Right renal pelvis (tissue), 4 donors: ENCODE data around the gene ZFP69. TPM values are rescaled to one million over a fixed set of nuclear protein-coding genes. Genes with fewer than 3 reads are reported as not detected.
A peak's percentile ranks its signal among the peaks of the same experiment; 100 is the strongest.
"Not testable (repeated sequence)": the region's sequence is repeated elsewhere in the genome, so short reads cannot be mapped to it uniquely, and the experiment has no call there.

Experiments used
- DNase-seq, 4 donors: peaks; one replicate each; pipeline ENCODE4 v3.0.0-alpha.2; 2013; ENCODE audit warnings: low read depth in 4 of 4, low spot score in 3 of 4, missing footprints in 1 of 4
- polyA plus RNA-seq, 4 donors: library from polyadenylated mRNA; unstranded; fragments of 120-200 nt; gene quantifications; one replicate each; pipeline ENCODE4 v1.2.1, GENCODE V29; 2013; ENCODE audit not compliant: insufficient read length in 4 of 4

Gene ZFP69
- polyA plus RNA-seq, result 1 to 10 TPM; 5.3 to 9.8 (median 8.3) TPM

DNA sequence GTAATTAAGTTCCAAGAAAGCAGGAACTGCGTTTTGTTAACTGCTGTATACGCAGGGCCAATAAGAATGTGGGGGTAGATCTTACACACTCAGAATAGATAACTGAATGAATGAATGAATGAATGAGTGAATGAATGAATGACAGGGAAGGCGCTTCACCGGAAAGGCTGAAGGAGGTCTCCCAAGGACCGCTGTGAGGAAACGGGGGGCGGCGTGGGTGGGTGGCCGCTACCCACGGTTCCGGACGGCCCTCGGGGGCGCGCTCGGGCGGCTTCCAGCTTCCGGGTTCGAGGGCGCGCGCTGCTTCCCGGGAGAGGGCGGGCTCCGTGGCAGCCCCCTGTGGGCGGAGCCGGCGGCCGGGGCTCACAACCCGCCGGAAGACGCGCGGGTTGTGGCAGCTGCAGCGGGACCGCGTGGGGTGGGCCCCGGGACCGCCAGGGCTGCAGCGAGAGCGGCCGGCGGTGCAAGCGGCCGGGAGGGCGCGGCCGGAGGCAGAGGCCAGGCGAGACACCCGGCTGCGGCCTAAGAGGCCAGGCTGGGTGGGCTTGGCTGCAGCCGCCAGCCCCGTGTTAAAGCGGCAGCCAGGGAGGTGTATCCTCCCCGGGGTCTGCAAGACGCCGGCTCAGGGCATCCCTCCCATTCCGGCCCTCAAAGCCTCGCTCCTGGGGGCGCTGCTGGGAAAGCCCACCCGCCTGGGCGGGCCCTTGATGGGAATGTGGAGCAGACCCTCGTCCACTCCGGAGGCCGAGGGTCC lies at the start of gene ZFP69:
TSS of gene ZFP69 (plus strand) at position 367 of the 754 bp plus-strand sequence. CDS start 2,072 bp downstream, outside the sequence.
- peak; percentile 47 to 59 (median 50) for DNase-seq

DNA sequence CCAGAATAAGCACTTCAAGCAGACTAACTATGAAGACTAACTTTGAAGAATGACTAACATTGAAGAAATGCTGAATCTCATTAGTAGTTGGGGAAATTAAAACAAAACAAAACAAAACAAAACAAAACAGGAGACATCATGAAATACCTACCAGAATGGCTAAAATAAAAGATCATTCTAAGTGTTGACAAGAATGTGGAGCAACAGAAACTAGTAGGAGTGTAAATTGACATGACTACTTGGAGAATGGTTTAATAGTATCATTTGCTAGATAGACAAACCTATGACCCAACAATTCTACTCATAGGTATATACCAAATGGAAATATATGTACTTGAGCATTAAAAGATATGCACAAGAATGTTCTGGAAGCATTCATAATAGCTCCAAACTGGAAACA lies 45.7 kb upstream of the ZFP69 start:
- no peak for DNase-seq

DNA sequence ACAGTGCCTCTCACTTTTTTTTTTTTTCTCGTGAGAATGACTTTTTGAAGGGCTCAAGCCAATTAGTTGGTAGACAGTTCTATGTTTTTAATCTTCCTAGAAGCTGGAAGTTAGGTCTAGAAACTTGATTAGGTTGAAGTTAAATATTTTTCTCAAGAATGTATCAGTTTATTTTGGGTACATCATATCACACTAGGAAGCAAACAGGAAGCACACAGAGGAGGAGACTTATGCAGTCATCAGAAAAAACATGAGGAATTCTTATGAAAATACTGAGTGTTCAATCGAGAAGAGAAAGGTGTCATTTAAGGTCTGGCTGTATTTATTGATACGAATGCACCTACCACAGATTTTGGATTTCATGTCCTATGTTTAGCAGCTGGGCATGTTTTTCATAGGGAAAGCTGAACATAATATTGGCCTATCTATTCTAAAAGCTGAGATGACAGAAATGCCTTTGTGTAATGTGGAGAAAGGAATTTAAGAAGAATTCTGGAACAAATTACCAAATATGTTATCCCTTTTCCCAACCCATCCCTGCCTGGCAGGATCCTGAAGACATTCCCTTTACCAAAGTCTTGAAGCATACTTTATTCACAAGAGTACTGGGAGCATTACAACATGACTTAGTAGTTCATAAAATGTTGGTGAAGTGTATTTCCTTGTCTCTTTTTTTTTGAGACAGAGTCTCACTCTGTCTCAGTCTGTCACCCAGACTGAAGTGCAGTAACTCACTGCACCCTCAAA lies 44.3 kb upstream of the ZFP69 start:
- no peak for DNase-seq

DNA sequence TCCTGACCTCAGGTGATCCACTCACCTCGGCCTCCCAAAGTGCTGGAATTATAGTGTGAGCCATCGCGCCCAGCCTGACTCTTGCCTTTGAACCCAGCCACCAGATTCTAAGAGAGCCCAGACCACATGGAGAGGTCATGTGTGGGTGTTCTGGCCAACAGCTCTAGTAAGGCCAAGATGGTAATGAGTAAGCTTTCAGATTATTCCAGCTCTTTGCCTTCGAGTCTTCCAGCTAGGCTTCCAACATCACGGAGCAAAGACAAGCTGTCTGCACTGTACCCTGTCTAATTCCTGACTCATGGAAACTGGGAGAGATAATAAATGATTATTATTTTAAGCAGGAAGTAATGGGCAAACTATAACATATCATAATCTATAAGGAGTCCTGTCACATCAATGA lies 41.6 kb upstream of the ZFP69 start:
- no peak for DNase-seq

DNA sequence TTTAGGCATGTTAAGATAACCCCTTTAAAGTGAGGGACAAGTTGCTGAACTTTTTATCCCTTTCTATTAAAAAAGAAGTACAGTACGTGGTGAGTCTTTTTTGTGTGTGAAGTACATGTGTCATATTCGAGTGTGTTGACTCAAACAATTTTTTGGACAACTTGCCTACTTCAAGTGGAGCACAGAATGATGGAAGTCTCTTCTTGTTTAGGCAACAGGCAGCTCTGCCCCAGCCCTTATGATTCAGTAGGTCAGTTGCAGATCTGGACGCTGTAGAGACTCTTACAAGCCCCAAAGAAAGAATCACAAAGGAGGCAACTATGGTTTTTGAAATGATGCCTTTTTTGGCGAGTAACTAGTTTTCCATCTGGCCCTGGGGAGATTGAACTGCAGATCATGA lies 41.2 kb upstream of the ZFP69 start:
- DNase-seq, result no peak

DNA sequence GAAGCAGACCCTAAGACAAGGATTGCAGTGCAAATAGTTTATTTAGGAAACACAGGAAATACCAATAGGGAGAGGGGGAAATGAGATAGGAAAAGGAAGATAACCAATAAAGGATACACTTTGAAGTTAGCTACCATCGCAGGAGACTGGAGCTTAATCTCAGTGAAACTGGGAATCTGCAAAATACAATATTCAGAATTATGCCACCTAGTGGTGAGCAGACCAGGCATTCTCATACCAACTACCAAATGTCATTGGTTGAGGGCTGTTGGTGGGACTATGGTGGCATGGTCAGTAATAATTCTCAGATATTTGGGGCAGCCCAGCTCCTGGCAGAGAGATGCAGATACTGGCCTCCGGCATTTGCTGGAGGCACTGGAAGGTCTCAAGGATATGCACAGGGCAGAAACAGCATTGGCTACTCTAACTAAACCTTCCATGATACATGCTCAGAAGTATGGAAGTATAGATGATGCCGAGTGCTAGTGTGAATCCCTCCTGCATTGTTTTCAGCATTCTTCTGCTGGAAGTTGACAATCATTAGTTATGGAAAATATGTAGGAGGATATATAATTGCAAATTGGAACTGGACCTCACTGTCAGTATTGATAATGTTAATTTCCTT lies 38.6 kb upstream of the ZFP69 start:
- DNase-seq, result no peak

DNA sequence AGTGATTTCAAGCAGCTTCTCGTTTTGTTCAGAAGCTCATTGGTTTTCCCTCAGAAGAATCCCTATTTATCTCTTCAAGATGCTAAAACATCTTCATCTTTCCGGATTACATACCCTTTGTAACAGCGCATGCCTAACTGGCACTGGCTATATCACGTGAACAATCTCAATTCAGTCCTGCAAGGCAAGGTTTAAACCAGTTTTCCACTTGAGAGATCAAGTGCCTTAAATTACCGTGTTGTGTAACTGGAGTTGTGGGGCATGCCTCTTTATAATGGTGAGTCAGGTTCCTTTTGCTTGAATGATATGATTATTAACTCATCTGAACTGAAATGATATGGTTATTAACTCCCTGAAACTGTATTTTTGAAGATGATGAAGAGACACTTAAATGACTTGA lies 37.8 kb upstream of the ZFP69 start:
- no peak for DNase-seq

DNA sequence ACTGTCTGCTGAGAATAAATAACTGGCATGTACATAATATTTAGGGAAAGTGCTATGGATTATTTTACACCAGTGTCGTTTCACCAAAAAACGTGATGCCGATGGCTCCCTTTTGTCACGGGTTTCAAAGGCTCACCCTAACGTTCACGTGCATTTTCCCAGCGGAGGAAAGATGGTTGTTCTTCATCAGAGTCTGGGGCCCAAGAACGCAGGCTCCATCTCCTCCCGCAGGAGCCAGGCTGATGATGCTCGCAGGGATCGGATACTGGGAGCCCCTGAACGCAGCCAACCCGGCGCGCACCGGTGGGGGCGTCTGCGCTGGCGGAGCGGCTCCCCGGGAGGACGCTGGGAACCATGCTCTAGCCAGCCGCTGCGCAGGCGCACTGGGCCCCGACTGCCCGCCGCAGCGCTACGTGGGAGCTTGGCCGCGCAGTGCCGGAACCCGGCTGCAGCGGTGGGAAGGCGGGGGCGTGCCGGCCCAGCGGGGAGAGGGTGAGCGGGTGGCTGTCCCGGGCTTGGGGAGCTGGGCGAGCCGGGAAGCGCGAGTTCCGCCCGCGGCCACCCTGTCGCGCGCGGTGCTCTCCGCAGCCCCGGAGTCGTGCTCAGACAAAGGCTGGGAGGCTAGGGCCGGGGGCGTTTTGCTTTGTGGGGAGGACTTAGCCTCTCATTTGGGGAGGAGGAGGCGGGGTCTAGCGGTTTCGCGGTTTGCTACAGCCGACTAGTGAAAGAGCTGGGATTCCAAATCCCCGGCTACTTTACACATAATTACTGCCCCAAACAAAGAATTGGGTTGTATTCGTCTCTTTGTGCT lies 27.2 kb upstream of the ZFP69 start, which contains the start of gene ZFP69B:
TSS of gene ZFP69B (plus strand) at position 793 of the 811 bp plus-strand sequence. CDS start 486 bp downstream, outside the sequence.
- DNase-seq, result peak; percentile 82 to 93 (median 86)

DNA sequence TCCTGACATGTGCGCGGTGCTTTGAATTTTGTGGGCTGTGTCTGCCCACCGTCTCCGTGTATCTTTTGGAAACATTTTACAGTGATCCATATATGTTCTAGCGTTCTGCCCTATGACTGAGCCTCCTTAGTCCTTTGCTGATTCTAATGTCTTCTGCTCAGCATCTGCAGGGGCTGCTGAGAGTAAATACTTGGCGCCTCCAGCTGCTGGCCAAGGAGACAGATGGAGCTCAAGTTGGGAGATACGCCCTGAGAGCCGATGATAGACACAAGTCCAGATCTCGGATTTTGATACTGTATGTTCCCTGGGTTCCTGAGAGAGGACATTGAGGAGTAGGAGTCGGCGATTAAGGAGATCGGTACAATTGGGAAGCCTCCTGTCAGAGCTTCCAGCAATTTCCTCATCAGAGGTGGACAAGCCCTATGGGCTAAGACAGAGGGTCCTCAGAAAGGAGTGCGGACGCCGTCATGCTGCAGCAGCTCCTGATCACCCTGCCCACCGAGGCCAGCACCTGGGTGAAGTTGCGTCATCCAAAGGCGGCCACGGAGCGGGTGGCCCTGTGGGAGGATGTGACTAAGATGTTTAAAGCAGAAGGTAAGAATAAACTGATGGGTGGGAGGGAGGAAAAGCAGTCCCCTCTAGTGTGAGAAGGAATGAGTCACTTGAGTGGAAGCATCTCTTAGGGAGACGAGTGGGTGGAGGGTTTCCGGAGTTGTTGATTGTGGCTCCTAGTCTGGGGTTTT lies 26.4 kb upstream of the ZFP69 start:
- DNase-seq, result peak in 2 of 4 donors; percentile 8 to 49

DNA sequence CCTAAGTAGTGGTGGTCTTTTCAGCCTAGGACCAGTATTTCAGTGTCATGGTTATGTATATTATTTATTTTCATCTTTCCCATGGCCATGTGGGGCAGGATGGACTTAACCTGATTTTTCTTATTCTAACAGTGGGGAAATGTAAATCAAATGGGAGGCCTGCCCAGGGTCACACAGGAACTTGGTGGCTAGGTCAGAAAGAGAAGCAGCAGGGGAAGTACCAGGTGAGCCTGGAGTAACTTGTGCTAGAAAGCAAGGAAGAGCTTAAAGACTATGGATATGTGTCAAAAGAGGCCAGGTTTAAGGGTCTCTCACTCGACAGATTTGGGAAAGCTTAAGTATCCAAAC lies 25.9 kb upstream of the ZFP69 start:
- DNase-seq, result no peak

DNA sequence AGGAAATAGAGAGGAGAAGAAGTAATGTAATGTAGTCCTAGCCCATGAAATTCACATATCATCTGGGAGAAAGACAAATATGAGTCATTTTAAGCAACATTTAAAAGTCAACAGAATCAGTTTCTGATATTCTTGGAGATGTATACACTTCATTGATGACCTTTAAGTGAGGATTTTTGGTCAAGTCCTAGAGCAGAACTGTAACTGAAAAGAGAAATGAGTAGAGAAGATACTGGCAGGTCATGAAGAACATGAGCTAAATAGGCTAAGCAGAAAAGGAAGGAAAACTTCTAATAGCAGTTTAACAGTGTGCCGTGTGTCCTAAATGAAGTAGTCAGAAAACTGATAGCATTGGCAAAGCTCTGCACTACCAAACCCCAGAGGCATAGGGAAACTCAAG lies 22.2 kb upstream of the ZFP69 start:
- no peak for DNase-seq

DNA sequence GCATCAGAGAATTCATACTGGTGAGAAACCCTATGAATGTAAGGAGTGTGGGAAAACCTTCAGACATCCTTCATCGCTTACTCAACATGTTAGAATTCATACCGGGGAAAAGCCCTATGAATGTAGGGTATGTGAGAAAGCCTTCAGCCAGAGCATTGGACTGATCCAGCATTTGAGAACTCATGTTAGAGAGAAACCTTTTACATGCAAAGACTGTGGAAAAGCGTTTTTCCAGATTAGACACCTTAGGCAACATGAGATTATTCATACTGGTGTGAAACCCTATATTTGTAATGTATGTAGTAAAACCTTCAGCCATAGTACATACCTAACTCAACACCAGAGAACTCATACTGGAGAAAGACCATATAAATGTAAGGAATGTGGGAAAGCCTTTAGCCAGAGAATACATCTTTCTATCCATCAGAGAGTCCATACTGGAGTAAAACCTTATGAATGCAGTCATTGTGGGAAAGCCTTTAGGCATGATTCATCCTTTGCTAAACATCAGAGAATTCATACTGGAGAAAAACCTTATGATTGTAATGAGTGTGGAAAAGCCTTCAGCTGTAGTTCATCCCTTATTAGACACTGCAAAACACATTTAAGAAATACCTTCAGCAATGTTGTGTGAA lies 14.0 kb upstream of the ZFP69 start:
- DNase-seq, result no peak

DNA sequence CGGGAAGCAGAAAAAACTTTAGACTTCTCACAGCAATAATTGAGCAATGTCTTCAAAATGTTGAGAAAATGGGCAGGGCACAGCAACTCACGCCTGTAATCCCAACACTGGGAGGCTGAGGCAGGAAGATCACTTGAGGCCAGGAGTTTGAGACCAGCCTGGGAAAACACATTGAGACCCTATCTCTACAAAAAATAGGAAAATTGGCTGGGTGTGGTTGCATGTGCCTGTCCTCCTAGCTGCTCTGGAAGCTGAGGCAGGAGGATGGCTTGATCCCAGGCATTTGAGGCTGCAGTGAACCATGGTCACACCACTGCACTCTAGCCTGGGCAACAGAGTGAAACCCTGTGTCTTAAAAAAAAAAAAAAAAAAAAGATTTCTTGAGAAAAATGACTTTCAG lies 7.8 kb upstream of the ZFP69 start:
- no peak for DNase-seq

DNA sequence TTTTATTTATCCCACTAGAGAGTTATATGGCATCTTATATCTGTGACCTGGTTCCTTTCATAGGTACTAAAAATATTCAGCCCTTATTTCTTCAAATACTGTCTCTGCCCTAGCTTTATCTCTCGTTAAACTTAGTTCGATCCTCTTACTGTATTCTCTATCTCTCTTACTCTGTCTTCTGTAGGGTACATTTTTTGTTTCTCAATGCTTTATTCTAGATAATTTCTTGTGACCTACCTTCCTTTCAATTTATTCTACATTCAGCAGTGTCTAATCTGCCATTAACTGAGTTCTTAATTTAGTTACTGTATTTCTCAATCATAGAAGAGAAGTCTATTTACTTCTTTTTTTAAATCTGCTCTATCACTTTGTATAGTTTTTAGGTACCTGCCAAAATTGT lies 1.8 kb upstream of the ZFP69 start:
- no peak for DNase-seq

DNA sequence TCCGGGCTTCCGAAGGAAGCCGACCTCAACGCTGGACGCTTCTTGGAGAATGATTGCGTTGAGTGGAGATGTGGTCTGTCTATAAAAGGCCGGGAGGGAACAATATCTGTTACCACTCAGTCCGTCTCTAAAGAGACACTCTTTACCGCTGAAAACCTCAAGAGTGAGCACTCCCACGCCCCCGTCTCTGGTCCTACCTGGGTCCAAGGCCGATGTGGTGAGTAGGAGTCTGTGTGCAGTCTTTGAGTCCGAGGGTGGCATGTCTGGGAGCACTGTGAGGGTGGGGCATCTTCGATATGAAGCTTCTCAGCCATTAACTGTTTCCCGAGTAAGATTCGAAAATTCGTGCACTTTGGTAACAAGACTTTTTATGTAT lies 576 bp downstream of the ZFP69 start:
- peak in 2 of 4 donors; percentile 5 to 12 for DNase-seq

DNA sequence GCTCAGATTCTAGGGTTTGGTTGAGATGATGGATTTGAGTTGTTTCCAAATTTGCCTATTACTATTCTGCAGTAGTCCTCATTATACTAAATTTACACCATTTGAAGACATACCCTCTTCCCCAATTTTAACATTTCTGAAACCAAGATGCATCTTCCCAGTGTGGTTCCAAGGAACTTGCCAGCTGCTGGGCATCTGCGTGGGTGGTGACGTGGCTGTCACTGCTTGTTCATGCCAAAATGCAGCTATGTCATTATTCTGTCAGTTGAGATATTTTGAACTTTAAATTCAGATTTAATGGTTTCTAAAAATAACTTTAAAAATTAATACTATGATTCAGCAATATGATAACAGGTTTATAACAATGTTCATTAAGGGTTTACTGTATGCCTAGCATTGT lies 1.2 kb downstream of the ZFP69 start:
- no peak for DNase-seq

DNA sequence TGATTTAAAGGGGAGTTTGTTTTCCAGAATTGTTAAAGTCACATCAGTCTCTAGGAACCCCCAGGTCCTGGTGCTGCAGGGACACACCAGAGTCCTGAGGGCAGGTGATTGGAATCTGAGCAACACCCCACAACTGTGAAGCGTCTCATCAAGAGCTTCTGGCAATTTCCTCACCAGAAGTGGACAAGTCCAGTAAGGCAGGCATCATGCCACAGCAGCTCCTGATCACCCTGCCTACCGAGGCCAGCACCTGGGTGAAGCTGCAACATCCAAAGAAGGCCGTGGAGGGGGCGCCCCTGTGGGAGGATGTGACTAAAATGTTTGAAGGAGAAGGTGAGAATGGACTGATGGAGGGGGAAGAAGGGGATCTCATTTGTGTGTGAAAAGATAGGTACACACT lies 2.1 kb downstream of the ZFP69 start:
- DNase-seq, result no peak

DNA sequence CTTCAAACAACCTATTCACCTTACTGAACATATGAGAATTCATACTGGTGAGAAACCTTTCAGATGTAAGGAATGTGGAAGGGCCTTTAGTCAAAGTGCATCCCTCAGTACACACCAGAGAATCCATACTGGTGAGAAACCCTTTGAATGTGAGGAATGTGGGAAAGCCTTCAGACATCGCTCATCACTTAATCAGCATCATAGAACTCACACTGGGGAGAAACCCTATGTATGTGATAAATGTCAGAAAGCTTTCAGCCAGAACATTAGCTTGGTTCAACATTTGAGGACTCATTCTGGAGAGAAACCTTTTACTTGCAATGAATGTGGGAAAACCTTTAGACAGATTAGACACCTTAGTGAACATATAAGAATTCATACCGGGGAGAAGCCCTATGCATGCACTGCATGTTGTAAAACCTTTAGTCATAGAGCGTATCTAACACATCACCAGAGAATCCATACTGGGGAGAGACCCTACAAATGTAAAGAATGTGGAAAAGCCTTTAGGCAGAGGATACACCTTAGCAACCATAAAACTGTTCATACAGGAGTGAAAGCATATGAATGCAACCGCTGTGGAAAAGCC lies 18.3 kb downstream of the ZFP69 start:
- no peak for DNase-seq

DNA sequence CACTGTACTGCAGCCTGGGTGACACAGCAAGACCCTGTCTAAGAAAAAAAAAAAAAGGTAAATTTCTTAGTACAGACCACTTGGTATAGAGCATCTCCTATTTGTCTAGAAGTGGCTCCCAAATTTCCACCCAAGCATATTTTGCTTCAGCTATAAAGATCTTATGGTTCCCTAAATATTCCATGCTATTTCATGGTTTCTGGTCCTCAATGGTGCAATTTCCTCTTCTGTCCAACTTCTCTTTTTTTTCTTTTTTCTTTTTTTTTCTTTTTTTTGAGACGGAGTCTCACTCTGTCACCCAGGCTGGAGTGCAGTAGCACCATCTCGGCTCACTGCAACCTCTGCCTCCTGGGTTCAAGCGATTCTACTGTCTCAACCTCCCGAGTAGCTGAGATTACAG lies 25.6 kb downstream of the ZFP69 start:
- DNase-seq, result not testable (repeated sequence)
